ENCODE results near the gene LOXL1. TPM values are rescaled to one million over a fixed set of nuclear protein-coding genes. Genes with fewer than 3 reads are reported as not detected.

Gene LOXL1
- total and polyA plus RNA-seq, 5 donors from 2014 or later, result 6.8 to 24.2 (median 7.9) TPM

- no peak overlapping the region for H3K4me3 Mint-ChIP-seq
- peaks cover 6% of the 10 kb centered on the region for H3K36me3 ChIP-seq (ENCODE audit: control insufficient read depth, insufficient read depth, low read length)
- H3K27me3 ChIP-seq (ENCODE audit: control insufficient read depth, insufficient read depth, low read length), result no peaks in the 10 kb centered on the region
- peaks cover 0 to 34% (median 5%) of the 10 kb centered on the region in 4 donors for H3K4me1 Mint-ChIP-seq
- H3K4me1 ChIP-seq (ENCODE audit: control insufficient read depth, insufficient read depth, low read length, poor library complexity, severe bottlenecking), result peaks cover 21% of the 10 kb centered on the region
- H3K27ac Mint-ChIP-seq, result no peak overlapping the region
- H3K4me3 ChIP-seq (ENCODE audit: low read depth, low read length), result no peak overlapping the region
- no peaks in the 10 kb centered on the region for H3K9me3 Mint-ChIP-seq
- ATAC-seq (ENCODE audit: low read depth in 2 of 2) (no peak), DNase-seq (no peak)
- no peaks in the 10 kb centered on the region for H3K27me3 Mint-ChIP-seq
- no peaks in the 10 kb centered on the region for H3K9me3 ChIP-seq (ENCODE audit: control insufficient read depth in 2 of 2, low read length in 2 of 2)
- peaks cover 23% of the 10 kb centered on the region for H3K36me3 Mint-ChIP-seq
- H3K27ac ChIP-seq (ENCODE audit: insufficient read depth, low read length, poor library complexity, severe bottlenecking), result no peak overlapping the region
These were observed 62.2 kb downstream of the LOXL1 start for GRCh38 chr15:73988445-73988969.

GRCh38 chr15:73989001-73989798, 62.9 kb downstream of the LOXL1 start:
- Mint-ChIP-seq H3K27me3 (peaks cover 2% of the 10 kb centered on the region), H3K4me1 (peaks cover 0 to 41% (median 9%) of the 10 kb centered on the region in 4 donors), H3K27ac (no peak overlapping the region), H3K36me3 (peaks cover 20% of the 10 kb centered on the region), H3K4me3 (peak overlapping the region in 1 of 4 donors; percentile 92), H3K9me3 (no peaks in the 10 kb centered on the region)
- no peaks in the 10 kb centered on the region for H3K27me3 ChIP-seq (ENCODE audit: control insufficient read depth, insufficient read depth, low read length)
- H3K36me3 ChIP-seq (ENCODE audit: control insufficient read depth, insufficient read depth, low read length), result no peaks in the 10 kb centered on the region
- DNase-seq (no peak), ATAC-seq (ENCODE audit: low read depth in 2 of 2) (no peak)
- peaks cover 28% of the 10 kb centered on the region for H3K4me1 ChIP-seq (ENCODE audit: control insufficient read depth, insufficient read depth, low read length, poor library complexity, severe bottlenecking)
- H3K27ac ChIP-seq (ENCODE audit: insufficient read depth, low read length, poor library complexity, severe bottlenecking), result no peak overlapping the region
- no peaks in the 10 kb centered on the region for H3K9me3 ChIP-seq (ENCODE audit: control insufficient read depth in 2 of 2, low read length in 2 of 2)
- no peak overlapping the region for H3K4me3 ChIP-seq (ENCODE audit: low read depth, low read length)

- ATAC-seq (ENCODE audit: low read depth in 2 of 2), result no peak
- Mint-ChIP-seq H3K27me3 (peaks cover 4% of the 10 kb centered on the region), H3K4me3 (peak overlapping the region; percentile 78 to 92 (median 84)), H3K4me1 (peaks cover 0 to 51% (median 16%) of the 10 kb centered on the region in 4 donors), H3K27ac (no peak overlapping the region), H3K9me3 (no peaks in the 10 kb centered on the region), H3K36me3 (peaks cover 20% of the 10 kb centered on the region)
- Histone ChIP-seq H3K27me3 (ENCODE audit: control insufficient read depth, insufficient read depth, low read length) (no peaks in the 10 kb centered on the region), H3K36me3 (ENCODE audit: control insufficient read depth, insufficient read depth, low read length) (no peaks in the 10 kb centered on the region), H3K4me1 (ENCODE audit: control insufficient read depth, insufficient read depth, low read length, poor library complexity, severe bottlenecking) (peaks cover 38% of the 10 kb centered on the region), H3K9me3 (ENCODE audit: control insufficient read depth in 2 of 2, low read length in 2 of 2) (no peaks in the 10 kb centered on the region), H3K4me3 (ENCODE audit: low read depth, low read length) (no peak overlapping the region), H3K27ac (ENCODE audit: insufficient read depth, low read length, poor library complexity, severe bottlenecking) (no peak overlapping the region)
- no peak for DNase-seq
These were observed 64.2 kb downstream of the LOXL1 start for GRCh38 chr15:73990250-73991005.

DNA sequence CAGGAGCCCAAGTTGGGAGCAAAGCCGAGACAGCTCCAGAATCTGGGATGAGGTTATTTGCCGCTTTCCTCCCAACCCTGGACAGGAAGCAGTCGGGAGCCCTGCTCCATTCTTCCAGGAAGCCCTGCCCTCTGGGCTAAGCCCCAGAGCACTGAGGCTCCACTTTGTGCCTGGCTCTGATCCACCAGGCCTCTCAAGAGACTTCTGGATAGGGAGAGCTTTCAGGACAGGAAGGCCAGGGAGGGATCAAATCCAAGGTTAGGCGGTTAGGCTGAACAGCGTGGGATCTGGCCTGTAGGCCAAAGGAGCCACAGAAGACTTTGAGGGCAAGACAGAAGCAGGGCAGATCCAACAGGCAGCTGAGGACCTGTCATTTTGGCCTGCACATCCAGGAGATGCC, 65.0 kb downstream of the LOXL1 start:
- Histone ChIP-seq H3K27ac (ENCODE audit: insufficient read depth, low read length, poor library complexity, severe bottlenecking) (peak overlapping the region; percentile 66), H3K4me1 (ENCODE audit: control insufficient read depth, insufficient read depth, low read length, poor library complexity, severe bottlenecking) (peaks cover 47% of the 10 kb centered on the region), H3K27me3 (ENCODE audit: control insufficient read depth, insufficient read depth, low read length) (no peaks in the 10 kb centered on the region), H3K4me3 (ENCODE audit: low read depth, low read length) (peak overlapping the region; percentile 71), H3K36me3 (ENCODE audit: control insufficient read depth, insufficient read depth, low read length) (no peaks in the 10 kb centered on the region), H3K9me3 (ENCODE audit: control insufficient read depth in 2 of 2, low read length in 2 of 2) (no peaks in the 10 kb centered on the region)
- Mint-ChIP-seq H3K27me3 (peaks cover 4% of the 10 kb centered on the region), H3K9me3 (no peaks in the 10 kb centered on the region), H3K27ac (peak overlapping the region in 2 of 3 donors; percentile 69 to 85), H3K4me3 (peak overlapping the region; percentile 84 to 92 (median 88)), H3K4me1 (peaks cover 4 to 54% (median 21%) of the 10 kb centered on the region in 4 donors), H3K36me3 (peaks cover 13% of the 10 kb centered on the region)
- ATAC-seq (ENCODE audit: low read depth in 2 of 2) (no peak), DNase-seq (no peak)

GRCh38 chr15:73991726-73992593, 65.7 kb downstream of the LOXL1 start, which contains the start of gene STOML1:
STOML1 (minus strand) TSS chr15:73992295; CDS start chr15:73992223, 72 bp downstream.
- ATAC-seq (ENCODE audit: low read depth in 2 of 2), result peak; percentile 82 to 87
- DNase-seq, result peak; percentile 88 to 96 (median 92)
- Histone ChIP-seq H3K27me3 (ENCODE audit: control insufficient read depth, insufficient read depth, low read length) (no peaks in the 10 kb centered on the region), H3K27ac (ENCODE audit: insufficient read depth, low read length, poor library complexity, severe bottlenecking) (peak within 1 kb of the TSS; percentile 66), H3K4me1 (ENCODE audit: control insufficient read depth, insufficient read depth, low read length, poor library complexity, severe bottlenecking) (peaks cover 54% of the 10 kb centered on the region), H3K9me3 (ENCODE audit: control insufficient read depth in 2 of 2, low read length in 2 of 2) (no peaks in the 10 kb centered on the region), H3K4me3 (ENCODE audit: low read depth, low read length) (peak within 1 kb of the TSS; percentile 71), H3K36me3 (ENCODE audit: control insufficient read depth, insufficient read depth, low read length) (no peaks in the 10 kb centered on the region)
- H3K36me3 Mint-ChIP-seq, result peaks cover 9% of the 10 kb centered on the region
- H3K4me1 Mint-ChIP-seq, result peaks cover 11 to 61% (median 26%) of the 10 kb centered on the region in 4 donors
- H3K27ac Mint-ChIP-seq, result peak within 1 kb of the TSS in 2 of 3 donors; percentile 69 to 85
- H3K4me3 Mint-ChIP-seq, result peak within 1 kb of the TSS; percentile 92 to 99 (median 96)
- H3K27me3 Mint-ChIP-seq, result peaks cover 4% of the 10 kb centered on the region
- no peaks in the 10 kb centered on the region for H3K9me3 Mint-ChIP-seq

DNA sequence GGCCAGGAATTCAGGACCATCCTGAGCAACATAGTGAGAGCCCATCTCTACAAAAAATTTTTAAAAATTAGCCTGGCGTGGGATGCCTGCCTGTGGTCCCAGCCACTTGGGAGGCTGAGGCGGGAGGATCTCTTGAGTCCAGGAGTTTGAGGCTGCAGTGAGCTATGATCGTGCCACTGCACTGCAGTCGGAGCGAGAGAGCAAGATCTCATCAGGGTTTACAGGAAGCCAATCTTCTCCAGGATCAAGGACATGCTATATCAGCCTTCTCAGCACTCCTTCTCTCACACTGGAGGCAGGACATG, 66.3 kb downstream of the LOXL1 start:
- H3K4me3 Mint-ChIP-seq, result peak overlapping the region; percentile 90 to 99 (median 96)
- Histone ChIP-seq H3K4me3 (ENCODE audit: low read depth, low read length) (peak overlapping the region; percentile 68), H3K36me3 (ENCODE audit: control insufficient read depth, insufficient read depth, low read length) (no peaks in the 10 kb centered on the region), H3K27ac (ENCODE audit: insufficient read depth, low read length, poor library complexity, severe bottlenecking) (no peak overlapping the region), H3K9me3 (ENCODE audit: control insufficient read depth in 2 of 2, low read length in 2 of 2) (no peaks in the 10 kb centered on the region), H3K27me3 (ENCODE audit: control insufficient read depth, insufficient read depth, low read length) (no peaks in the 10 kb centered on the region), H3K4me1 (ENCODE audit: control insufficient read depth, insufficient read depth, low read length, poor library complexity, severe bottlenecking) (peaks cover 57% of the 10 kb centered on the region)
- peaks cover 15 to 64% (median 31%) of the 10 kb centered on the region in 4 donors for H3K4me1 Mint-ChIP-seq
- DNase-seq, result peak in 1 of 3 donors; percentile 18
- peaks cover 4% of the 10 kb centered on the region for H3K27me3 Mint-ChIP-seq
- peak overlapping the region in 2 of 3 donors; percentile 67 to 85 for H3K27ac Mint-ChIP-seq
- ATAC-seq (ENCODE audit: low read depth in 2 of 2), result no peak
- no peaks in the 10 kb centered on the region for H3K9me3 Mint-ChIP-seq
- H3K36me3 Mint-ChIP-seq, result peaks cover 3% of the 10 kb centered on the region
